RWPE2 (cell line): ENCODE results near the gene SMG6.

Experiments used
- ATAC-seq: fragments of 200-7000 bp; cut with Tn5 transposase; 3 replicates; pipeline ENCODE4 v1.9.1; 2021; ENCODE audit warnings: low read depth
- DNase-seq: peaks from one replicate; pipeline ENCODE4 v3.0.0-alpha.2; 2020; ENCODE audit warnings: low spot score
- H3K27ac ChIP-seq: fragments of 450-650 bp; 2 replicates; pipeline ENCODE4 v1.5.1; 2017; ENCODE audit warnings: mild to moderate bottlenecking; ENCODE audit not compliant: poor library complexity, severe bottlenecking
- H3K27me3 ChIP-seq: fragments of 250-450 bp; sonication (Bioruptor Pico); 2 replicates; pipeline ENCODE4 v1.5.1; 2021; ENCODE audit warnings: mild to moderate bottlenecking, moderate library complexity; ENCODE audit not compliant: insufficient read depth, poor library complexity, severe bottlenecking
- H3K36me3 ChIP-seq: fragments of 250-450 bp; sonication (Bioruptor Pico); 2 replicates; pipeline ENCODE4 v1.5.1; 2020; ENCODE audit warnings: low read depth, mild to moderate bottlenecking, moderate library complexity
- H3K4me1 ChIP-seq: fragments of 250-450 bp; sonication (Bioruptor Pico); 2 replicates; pipeline ENCODE4 v1.5.1; 2021; ENCODE audit warnings: mild to moderate bottlenecking, moderate library complexity; ENCODE audit not compliant: insufficient read depth, poor library complexity, severe bottlenecking
- H3K4me3 ChIP-seq: fragments of 250-450 bp; sonication (Bioruptor Pico); 2 replicates; pipeline ENCODE4 v1.5.1; 2021; ENCODE audit warnings: mild to moderate bottlenecking, moderate library complexity; ENCODE audit not compliant: severe bottlenecking
- H3K9me3 ChIP-seq: fragments of 250-450 bp; sonication (Bioruptor Pico); 2 replicates; pipeline ENCODE4 v1.5.1; 2021; ENCODE audit warnings: mild to moderate bottlenecking, moderate library complexity; ENCODE audit not compliant: severe bottlenecking
- TF ChIP-seq, protein P1 (sequence below): fragments of 450-650 bp; IDR thresholded peaks from one replicate; pipeline ENCODE4 v1.5.1; 2017; ENCODE audit warnings: mild to moderate bottlenecking, moderate library complexity; ENCODE audit not compliant: poor library complexity, severe bottlenecking

SMG6 gene

DNA sequence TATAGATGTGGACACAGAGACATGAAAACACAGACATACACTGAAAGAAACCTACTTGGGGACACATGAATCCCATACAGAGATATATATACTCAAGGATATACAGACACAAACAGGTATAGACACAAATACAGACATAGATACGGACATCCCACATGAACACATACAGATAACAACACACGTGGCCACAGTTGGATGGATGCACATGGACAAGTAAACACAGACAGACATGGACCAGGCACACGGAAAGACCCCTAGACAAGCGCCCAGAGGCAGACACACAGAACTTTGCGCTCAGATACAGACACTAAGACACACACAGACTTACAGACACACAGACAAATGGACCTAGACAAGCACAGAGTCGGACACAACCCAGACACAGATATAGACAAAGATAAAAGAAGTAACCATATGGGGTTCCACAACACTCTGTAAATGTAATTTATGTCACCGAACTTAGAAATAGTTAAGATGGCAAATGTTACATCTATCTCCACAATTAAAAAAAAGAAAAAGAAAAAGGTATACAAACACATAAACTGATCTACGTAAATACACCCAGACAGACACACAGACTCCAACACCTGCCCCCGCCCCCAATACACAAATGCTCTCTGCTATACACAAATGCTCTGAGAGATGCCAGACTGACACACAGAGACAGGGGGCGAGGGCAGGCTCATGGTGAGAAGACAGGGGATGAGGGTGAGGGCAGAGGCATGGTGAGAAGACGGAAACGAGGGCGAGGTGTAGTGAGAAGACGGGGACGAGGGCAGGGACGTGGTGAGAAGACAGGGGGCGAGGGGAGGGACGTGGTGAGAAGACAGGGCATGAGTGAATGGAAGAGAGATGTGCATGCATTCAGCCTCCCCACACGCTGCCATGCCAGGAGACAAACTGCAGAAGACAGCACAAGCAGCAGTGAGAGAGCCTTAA lies 118.3 kb downstream of the SMG6 start:
- Histone ChIP-seq H3K36me3 (no peaks in the 10 kb centered on the region), H3K9me3 (no peaks in the 10 kb centered on the region), H3K27ac (no peak overlapping the region), H3K4me3 (no peak overlapping the region), H3K4me1 (peaks cover 7% of the 10 kb centered on the region), H3K27me3 (no peaks in the 10 kb centered on the region)
- DNase-seq (no peak), ATAC-seq (no peak)
- TF ChIP-seq, protein P1, sequence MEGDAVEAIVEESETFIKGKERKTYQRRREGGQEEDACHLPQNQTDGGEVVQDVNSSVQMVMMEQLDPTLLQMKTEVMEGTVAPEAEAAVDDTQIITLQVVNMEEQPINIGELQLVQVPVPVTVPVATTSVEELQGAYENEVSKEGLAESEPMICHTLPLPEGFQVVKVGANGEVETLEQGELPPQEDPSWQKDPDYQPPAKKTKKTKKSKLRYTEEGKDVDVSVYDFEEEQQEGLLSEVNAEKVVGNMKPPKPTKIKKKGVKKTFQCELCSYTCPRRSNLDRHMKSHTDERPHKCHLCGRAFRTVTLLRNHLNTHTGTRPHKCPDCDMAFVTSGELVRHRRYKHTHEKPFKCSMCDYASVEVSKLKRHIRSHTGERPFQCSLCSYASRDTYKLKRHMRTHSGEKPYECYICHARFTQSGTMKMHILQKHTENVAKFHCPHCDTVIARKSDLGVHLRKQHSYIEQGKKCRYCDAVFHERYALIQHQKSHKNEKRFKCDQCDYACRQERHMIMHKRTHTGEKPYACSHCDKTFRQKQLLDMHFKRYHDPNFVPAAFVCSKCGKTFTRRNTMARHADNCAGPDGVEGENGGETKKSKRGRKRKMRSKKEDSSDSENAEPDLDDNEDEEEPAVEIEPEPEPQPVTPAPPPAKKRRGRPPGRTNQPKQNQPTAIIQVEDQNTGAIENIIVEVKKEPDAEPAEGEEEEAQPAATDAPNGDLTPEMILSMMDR: no peak

DNA sequence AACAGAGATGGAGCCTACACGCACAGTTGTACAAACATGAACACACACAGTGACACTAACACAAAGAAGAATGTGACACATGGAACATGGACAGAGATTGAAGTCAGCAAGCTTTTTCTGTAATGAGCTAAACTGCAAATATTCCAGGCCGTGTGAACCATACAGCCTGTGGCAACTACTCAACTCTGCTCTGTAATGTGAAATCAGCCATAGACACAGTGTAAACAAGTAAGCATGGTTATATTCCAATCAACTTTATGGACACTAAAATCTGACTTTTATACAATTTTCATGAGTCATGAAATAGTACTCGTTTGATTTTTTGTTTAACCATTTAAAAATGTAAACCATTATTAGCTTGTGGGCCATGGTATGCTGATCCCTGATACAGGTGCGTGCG lies 120.2 kb downstream of the SMG6 start:
- ATAC-seq (no peak), DNase-seq (no peak)
- no peak overlapping the region for H3K4me3 ChIP-seq
- H3K36me3 ChIP-seq: no peaks in the 10 kb centered on the region
- H3K27me3 ChIP-seq: no peaks in the 10 kb centered on the region
- no peak overlapping the region for H3K27ac ChIP-seq
- peaks cover 13% of the 10 kb centered on the region for H3K4me1 ChIP-seq
- no peaks in the 10 kb centered on the region for H3K9me3 ChIP-seq
- TF ChIP-seq, protein P1: no peak

DNA sequence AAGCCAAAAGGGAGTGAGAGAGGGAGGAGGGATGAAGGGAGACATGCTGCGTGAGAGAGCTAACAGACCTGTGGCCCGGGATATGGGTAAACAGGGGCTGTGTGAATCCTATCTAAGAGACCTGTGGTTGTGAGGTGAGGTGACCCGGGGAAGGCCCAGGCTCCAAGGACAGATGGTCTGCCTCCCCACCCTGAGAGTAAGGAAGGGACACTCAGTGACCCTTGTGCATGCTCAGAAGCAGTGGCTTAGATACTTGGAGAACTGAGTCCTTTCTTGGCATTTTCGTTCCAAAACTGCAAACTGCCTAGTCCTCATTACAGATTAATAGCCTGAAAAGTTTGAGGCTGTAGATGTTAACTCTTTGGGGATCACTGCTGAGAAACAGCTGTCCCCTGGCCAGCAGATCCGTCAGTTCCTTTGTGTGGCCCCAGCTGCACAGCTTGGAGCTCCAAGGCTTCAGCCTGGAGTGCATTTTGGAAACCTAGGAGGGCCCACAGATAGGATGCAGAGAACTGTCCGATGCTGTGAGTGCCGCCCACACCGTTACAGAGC lies 121.6 kb downstream of the SMG6 start:
- H3K4me1 ChIP-seq: peaks cover 27% of the 10 kb centered on the region
- H3K27me3 ChIP-seq: no peaks in the 10 kb centered on the region
- TF ChIP-seq, protein P1: no peak
- H3K9me3 ChIP-seq: no peaks in the 10 kb centered on the region
- H3K27ac ChIP-seq: no peak overlapping the region
- H3K4me3 ChIP-seq: no peak overlapping the region
- ATAC-seq: no peak
- DNase-seq: no peak
- no peaks in the 10 kb centered on the region for H3K36me3 ChIP-seq

DNA sequence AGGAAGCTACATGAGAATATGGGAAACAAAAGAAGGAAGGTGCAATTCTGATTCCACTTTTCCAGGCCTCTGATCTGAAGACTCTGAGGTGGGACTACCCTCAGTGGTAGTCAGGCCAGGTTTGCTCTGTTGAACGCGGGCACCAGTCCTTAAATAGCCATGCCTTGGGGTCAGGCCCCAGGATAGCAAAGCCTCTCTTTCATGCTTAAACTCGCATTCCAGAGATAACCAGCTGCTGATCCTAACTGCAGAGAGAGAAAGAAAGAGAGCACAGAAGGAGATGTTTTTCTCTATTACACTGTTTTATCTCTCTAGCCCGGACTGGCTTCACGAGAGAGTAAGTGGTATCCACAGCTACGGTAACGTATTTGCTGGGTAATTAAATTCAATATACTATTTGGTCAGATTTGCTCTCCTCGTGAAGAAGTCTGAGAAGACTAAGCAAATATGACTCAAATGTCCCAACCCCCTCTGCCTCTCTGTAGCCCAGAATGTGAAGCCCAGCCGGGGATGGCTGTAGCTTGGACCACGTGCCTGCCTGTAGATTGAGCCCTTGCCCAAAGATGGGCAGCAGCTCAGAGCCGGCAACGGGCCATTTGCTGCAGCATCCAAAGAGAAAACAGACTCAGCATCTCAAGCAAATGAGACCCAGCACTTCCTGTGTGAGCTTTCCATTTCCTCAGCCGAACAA lies 122.2 kb downstream of the SMG6 start:
- no peaks in the 10 kb centered on the region for H3K9me3 ChIP-seq
- H3K27ac ChIP-seq: no peak overlapping the region
- no peaks in the 10 kb centered on the region for H3K27me3 ChIP-seq
- no peak overlapping the region for H3K4me3 ChIP-seq
- TF ChIP-seq, protein P1: no peak
- H3K4me1 ChIP-seq: peaks cover 33% of the 10 kb centered on the region
- ATAC-seq: no peak
- DNase-seq: no peak
- no peaks in the 10 kb centered on the region for H3K36me3 ChIP-seq
